Measurements from ENCODE around the gene SEL1L. TPM values are rescaled to one million over a fixed set of nuclear protein-coding genes. Genes with fewer than 3 reads are reported as not detected.

The SEL1L gene
- total RNA-seq, 1 experiment from 2014 or later: 53.7 TPM

DNA sequence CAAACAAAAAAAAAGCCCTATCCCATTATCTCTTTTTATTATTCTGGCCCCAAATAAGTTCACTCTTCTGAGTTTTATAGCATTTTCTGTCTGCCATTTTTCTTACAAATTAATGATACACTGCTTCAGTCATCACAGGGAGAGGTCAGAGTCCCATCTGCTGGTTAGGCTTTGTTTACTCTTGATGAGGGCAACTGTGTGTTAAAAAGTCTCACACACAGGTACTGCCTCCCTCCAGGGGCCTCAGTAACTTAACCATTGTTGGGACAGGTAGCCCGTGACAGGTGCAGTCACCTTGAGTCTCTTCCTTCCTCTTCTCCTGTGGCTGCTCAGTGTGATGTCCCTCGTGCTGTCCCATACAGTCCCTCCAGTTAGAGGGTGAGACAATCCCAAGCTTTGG is 45.5 kb upstream of the SEL1L start:
- CTCF ChIA-PET: no interaction called here
- POLR2A ChIA-PET: no interaction called here
- no peak for ATAC-seq
- Histone ChIP-seq H3K9me3 (ENCODE audit: control insufficient read depth, insufficient read depth, low read depth, low read length) (no peaks in the 10 kb centered on the region), H3K4me1 (ENCODE audit: control insufficient read depth, insufficient read depth, low read length) (no peaks in the 10 kb centered on the region), H3K27me3 (ENCODE audit: control insufficient read depth, insufficient read depth, low read length) (no peaks in the 10 kb centered on the region; the same call in 1 of the 2 replicates), H3K4me3 (ENCODE audit: low read depth in 2 of 2, low read length in 2 of 2) (no peak overlapping the region), H3K27ac (ENCODE audit: low read length) (no peak overlapping the region), H3K36me3 (ENCODE audit: control insufficient read depth, insufficient read depth, low read length) (no peaks in the 10 kb centered on the region)
- intact Hi-C loops (cut with micrococcal nuclease; ENCODE audit: unreplicated experiment): no loop called here
- TF ChIP-seq TCF7L2 (IDR thresholded peaks at IDR 0.05; ENCODE audit: low read depth, low read length) (no peak), POLR2AphosphoS5 (IDR thresholded peaks at IDR 0.05; ENCODE audit: low read depth, low read length) (no peak), SIN3A (IDR thresholded peaks at IDR 0.05; ENCODE audit: borderline replicate concordance, insufficient read depth, low read depth, low read length) (no peak), REST (IDR thresholded peaks at IDR 0.05; ENCODE audit: insufficient read depth in 1 of 2, low read depth in 2 of 2, low read length in 1 of 2) (no peak)
- TF ChIP-seq, protein P1, sequence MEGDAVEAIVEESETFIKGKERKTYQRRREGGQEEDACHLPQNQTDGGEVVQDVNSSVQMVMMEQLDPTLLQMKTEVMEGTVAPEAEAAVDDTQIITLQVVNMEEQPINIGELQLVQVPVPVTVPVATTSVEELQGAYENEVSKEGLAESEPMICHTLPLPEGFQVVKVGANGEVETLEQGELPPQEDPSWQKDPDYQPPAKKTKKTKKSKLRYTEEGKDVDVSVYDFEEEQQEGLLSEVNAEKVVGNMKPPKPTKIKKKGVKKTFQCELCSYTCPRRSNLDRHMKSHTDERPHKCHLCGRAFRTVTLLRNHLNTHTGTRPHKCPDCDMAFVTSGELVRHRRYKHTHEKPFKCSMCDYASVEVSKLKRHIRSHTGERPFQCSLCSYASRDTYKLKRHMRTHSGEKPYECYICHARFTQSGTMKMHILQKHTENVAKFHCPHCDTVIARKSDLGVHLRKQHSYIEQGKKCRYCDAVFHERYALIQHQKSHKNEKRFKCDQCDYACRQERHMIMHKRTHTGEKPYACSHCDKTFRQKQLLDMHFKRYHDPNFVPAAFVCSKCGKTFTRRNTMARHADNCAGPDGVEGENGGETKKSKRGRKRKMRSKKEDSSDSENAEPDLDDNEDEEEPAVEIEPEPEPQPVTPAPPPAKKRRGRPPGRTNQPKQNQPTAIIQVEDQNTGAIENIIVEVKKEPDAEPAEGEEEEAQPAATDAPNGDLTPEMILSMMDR (IDR thresholded peaks at IDR 0.05): no peak
- no peak for DNase-seq (ENCODE audit: low read depth, low spot score)
- in situ Hi-C loops (cut with HindIII; ENCODE audit: low pct_unique_long_range_greater_than_20kb, low sequenced_read_pairs): no loop called here
- BruUV-seq (replicated peaks): no TSS peak

- in situ Hi-C loops (cut with HindIII; ENCODE audit: low pct_unique_long_range_greater_than_20kb, low sequenced_read_pairs) (no loop called here), intact Hi-C loops (cut with micrococcal nuclease; ENCODE audit: unreplicated experiment) (no loop called here)
- ATAC-seq (no peak), DNase-seq (ENCODE audit: low read depth, low spot score) (no peak)
- Histone ChIP-seq H3K4me3 (ENCODE audit: low read depth in 2 of 2, low read length in 2 of 2) (no peak overlapping the region), H3K4me1 (ENCODE audit: control insufficient read depth, insufficient read depth, low read length) (no peaks in the 10 kb centered on the region), H3K36me3 (ENCODE audit: control insufficient read depth, insufficient read depth, low read length) (no peaks in the 10 kb centered on the region), H3K27me3 (ENCODE audit: control insufficient read depth, insufficient read depth, low read length) (no peaks in the 10 kb centered on the region; the same call in none of the 2 replicates), H3K9me3 (ENCODE audit: control insufficient read depth, insufficient read depth, low read depth, low read length) (no peaks in the 10 kb centered on the region), H3K27ac (ENCODE audit: low read length) (no peak overlapping the region)
- TF ChIP-seq, protein P1 (IDR thresholded peaks at IDR 0.05): no peak
- TF ChIP-seq TCF7L2 (IDR thresholded peaks at IDR 0.05; ENCODE audit: low read depth, low read length) (no peak), REST (IDR thresholded peaks at IDR 0.05; ENCODE audit: insufficient read depth in 1 of 2, low read depth in 2 of 2, low read length in 1 of 2) (no peak), SIN3A (IDR thresholded peaks at IDR 0.05; ENCODE audit: borderline replicate concordance, insufficient read depth, low read depth, low read length) (no peak), POLR2AphosphoS5 (IDR thresholded peaks at IDR 0.05; ENCODE audit: low read depth, low read length) (no peak)
- POLR2A ChIA-PET: no interaction called here
- CTCF ChIA-PET: no interaction called here
- BruUV-seq (replicated peaks): no TSS peak
Measured at GRCh38 chr14:81571437-81571836, 37.8 kb upstream of the SEL1L start.

Data from Panc1 (cell line).